Gastroesophageal sphincter (tissue), 4 donors: ENCODE measurements around the gene N4BP2L1. TPM values are rescaled to one million over a fixed set of nuclear protein-coding genes. Genes with fewer than 3 reads are reported as not detected.

Experiments used
- ATAC-seq: fragments of 150-250 bp; one replicate; pipeline ENCODE4 v1.9.1; 2016; ENCODE audit warnings: mild to moderate bottlenecking, moderate library complexity
- H3K27ac ChIP-seq, 4 donors: fragments of 200-600 bp; sonication (generic) in 3 of 4; 1 replicate in 3 of 4; 2 replicates in 1 of 4; pipeline ENCODE4 v1.5.1; 2016 to 2019
- H3K27me3 ChIP-seq: fragments of 200-600 bp; sonication (generic); one replicate; pipeline ENCODE4 v1.5.1; 2019
- H3K36me3 ChIP-seq, 2 donors: fragments of 200-600 bp; sonication (generic); one replicate each; pipeline ENCODE4 v1.5.1; 2019; ENCODE audit warnings: control low read depth in 1 of 2
- H3K4me1 ChIP-seq, 3 donors: fragments of 200-600 bp; sonication (generic); 1 replicate in 2 of 3; 2 replicates in 1 of 3; pipeline ENCODE4 v1.5.1; 2016 to 2019; ENCODE audit warnings: control low read depth in 2 of 3
- H3K4me3 ChIP-seq, 2 donors: fragments of 200-600 bp; sonication (generic); one replicate each; pipeline ENCODE4 v1.5.1; 2019; ENCODE audit warnings: mild to moderate bottlenecking in 1 of 2, moderate library complexity in 1 of 2
- H3K9me3 ChIP-seq, 3 donors: fragments of 200-600 bp; sonication (generic); one replicate each; pipeline ENCODE4 v1.5.1; 2017 to 2019; ENCODE audit warnings: control low read depth in 2 of 3
- EP300 ChIP-seq: sonication (generic); formaldehyde crosslinking; IDR thresholded peaks from one replicate; pipeline ENCODE4 v1.6.1; 2017; ENCODE audit warnings: antibody characterized with exemption, mild to moderate bottlenecking
- POLR2A ChIP-seq, 2 donors: fragments of 450-650 bp; IDR thresholded peaks; one replicate each; pipeline ENCODE4 v1.6.1; 2017; ENCODE audit warnings: antibody characterized with exemption in 2 of 2, mild to moderate bottlenecking in 2 of 2, moderate library complexity in 1 of 2
- POLR2AphosphoS5 ChIP-seq: sonication (generic); formaldehyde crosslinking; IDR thresholded peaks from one replicate; pipeline ENCODE4 v1.6.1; 2017; ENCODE audit warnings: antibody characterized with exemption
- WGBS, 2 donors: methylation state at CpG; one replicate each; pipeline ENCODE4 v1.1.5; 2018; ENCODE audit warnings: low coverage in 1 of 2; 5-methylcytosine and 5-hydroxymethylcytosine counted together
- total RNA-seq, 4 donors: library from RNA; depleted of rRNA; stranded (reverse); fragments of >200 nt; gene quantifications; one replicate each; pipeline ENCODE4 v1.1.0, GENCODE V29; 2016
- TF ChIP-seq, protein P1 (sequence below), 4 experiments: fragments of 200-600 bp in 2 of 4; fragments of 450-650 bp in 2 of 4; sonication (generic) in 1 of 4; IDR thresholded peaks; one replicate each; pipeline ENCODE4 v1.5.1; 2017 to 2019; ENCODE audit warnings: antibody characterized with exemption in 4 of 4, mild to moderate bottlenecking in 2 of 4, moderate library complexity in 2 of 4

The N4BP2L1 gene
- total RNA-seq, 4 donors from 2014 or later: 7.2 to 31.0 (median 22.5) TPM

DNA sequence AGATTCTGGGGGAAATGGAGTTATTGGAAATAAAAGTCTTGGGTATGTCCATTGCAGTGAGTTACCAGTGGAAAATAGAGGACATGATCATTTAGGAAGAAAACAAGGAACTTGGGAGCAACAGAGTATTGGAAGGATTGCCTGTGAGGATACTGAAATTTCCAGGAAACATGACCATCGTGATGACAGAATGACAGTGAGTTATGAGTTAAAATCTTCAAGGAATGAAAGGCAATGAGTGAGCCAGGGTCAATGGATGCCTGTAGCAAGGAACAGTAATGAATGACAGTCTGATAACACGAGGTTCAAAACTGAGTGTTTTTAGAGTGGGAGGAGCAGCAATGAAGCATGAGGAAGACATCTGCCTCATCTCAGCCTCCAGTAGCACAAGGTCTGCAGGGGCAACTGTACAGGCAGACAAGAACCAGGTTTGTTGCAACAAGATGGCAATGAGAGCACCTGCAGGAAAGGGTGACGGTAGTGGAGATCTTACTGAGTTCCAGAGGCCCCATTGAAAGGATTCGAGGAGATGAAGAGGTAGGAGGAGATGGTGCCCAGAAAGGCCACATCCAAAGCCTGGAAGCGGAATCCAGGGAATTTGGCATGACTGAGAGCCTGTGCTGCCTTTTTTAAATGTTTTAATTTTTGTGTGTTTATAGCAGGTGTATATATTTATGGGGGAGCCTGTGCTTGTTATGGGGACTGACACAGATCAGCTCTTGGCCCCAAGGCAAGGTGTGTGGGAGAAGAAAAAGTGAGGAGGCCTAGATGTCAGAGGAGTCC, 43.9 kb downstream of the N4BP2L1 start:
- H3K27ac ChIP-seq: no peak overlapping the region
- no peak for ATAC-seq
- no peak overlapping the region for H3K4me3 ChIP-seq
- H3K4me1 ChIP-seq: no peaks in the 10 kb centered on the region
- H3K9me3 ChIP-seq: no peaks in the 10 kb centered on the region
- TF ChIP-seq POLR2AphosphoS5 (no peak), POLR2A (IDR thresholded peaks at IDR 0.05) (no peak), EP300 (no peak)
- TF ChIP-seq, protein P1, sequence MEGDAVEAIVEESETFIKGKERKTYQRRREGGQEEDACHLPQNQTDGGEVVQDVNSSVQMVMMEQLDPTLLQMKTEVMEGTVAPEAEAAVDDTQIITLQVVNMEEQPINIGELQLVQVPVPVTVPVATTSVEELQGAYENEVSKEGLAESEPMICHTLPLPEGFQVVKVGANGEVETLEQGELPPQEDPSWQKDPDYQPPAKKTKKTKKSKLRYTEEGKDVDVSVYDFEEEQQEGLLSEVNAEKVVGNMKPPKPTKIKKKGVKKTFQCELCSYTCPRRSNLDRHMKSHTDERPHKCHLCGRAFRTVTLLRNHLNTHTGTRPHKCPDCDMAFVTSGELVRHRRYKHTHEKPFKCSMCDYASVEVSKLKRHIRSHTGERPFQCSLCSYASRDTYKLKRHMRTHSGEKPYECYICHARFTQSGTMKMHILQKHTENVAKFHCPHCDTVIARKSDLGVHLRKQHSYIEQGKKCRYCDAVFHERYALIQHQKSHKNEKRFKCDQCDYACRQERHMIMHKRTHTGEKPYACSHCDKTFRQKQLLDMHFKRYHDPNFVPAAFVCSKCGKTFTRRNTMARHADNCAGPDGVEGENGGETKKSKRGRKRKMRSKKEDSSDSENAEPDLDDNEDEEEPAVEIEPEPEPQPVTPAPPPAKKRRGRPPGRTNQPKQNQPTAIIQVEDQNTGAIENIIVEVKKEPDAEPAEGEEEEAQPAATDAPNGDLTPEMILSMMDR (IDR thresholded peaks at IDR 0.05): no peak
- no peaks in the 10 kb centered on the region for H3K27me3 ChIP-seq
- WGBS, 2 donors: 80 to 82% methylated on average over 5 of the region's 5 CpGs
- no peaks in the 10 kb centered on the region for H3K36me3 ChIP-seq

DNA sequence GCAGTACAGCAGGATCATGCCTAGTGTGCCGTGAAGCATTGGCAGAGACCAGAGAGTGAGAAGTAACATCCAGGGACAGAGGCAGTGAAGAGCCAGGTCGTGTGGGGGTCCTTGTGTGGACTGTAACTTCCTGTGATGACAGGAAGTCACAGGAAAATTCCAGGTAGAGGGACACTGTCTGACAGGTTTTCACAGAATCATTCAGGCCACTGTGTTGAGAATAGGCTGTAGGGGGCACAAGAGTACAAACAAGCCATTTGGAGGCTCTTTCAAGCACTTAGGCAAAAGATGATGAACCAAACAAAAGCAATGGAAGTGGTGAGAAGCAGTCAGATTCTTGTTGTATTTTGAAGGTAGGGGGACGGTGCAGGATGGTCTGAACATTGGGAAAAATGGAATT, 46.4 kb downstream of the N4BP2L1 start:
- H3K4me1 ChIP-seq: no peaks in the 10 kb centered on the region
- H3K36me3 ChIP-seq: no peaks in the 10 kb centered on the region
- no peaks in the 10 kb centered on the region for H3K27me3 ChIP-seq
- ATAC-seq: no peak
- H3K27ac ChIP-seq: no peak overlapping the region
- no peaks in the 10 kb centered on the region for H3K9me3 ChIP-seq
- no peak overlapping the region for H3K4me3 ChIP-seq
- no peak for TF ChIP-seq EP300
- TF ChIP-seq, protein P1 (IDR thresholded peaks at IDR 0.05): peak in 3 of 4 experiments; percentile 20 to 55 (median 30)
- 72 to 86% methylated on average over 3 of the region's 3 CpGs for WGBS, 2 donors

DNA sequence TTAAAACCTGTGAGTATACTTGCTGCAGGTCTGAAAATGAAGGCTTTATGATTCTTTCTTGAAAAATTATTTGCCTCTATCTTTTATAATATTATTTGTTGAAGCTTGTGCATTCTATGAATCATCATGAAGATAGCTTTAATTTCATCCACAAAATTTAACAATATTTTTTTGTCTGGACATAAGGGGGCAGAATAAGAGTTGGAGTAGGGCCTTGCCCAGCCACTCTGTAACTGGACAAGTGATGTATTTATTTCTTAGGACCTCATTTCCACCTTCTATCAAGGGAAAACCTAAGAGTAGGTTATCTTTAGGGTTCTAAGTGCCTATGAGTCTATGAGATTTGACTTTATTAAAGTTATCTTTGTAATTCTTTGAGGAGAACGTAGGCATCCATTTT, 49.9 kb downstream of the N4BP2L1 start:
- Histone ChIP-seq H3K36me3 (no peaks in the 10 kb centered on the region), H3K4me1 (no peaks in the 10 kb centered on the region), H3K9me3 (no peaks in the 10 kb centered on the region), H3K4me3 (no peak overlapping the region), H3K27me3 (no peaks in the 10 kb centered on the region), H3K27ac (no peak overlapping the region)
- WGBS, 2 donors: 82 to 90% methylated on average over 1 of the region's 1 CpG
- no peak for ATAC-seq
- no peak for TF ChIP-seq EP300
- TF ChIP-seq, protein P1 (IDR thresholded peaks at IDR 0.05): peak in 1 of 4 experiments; percentile 11

DNA sequence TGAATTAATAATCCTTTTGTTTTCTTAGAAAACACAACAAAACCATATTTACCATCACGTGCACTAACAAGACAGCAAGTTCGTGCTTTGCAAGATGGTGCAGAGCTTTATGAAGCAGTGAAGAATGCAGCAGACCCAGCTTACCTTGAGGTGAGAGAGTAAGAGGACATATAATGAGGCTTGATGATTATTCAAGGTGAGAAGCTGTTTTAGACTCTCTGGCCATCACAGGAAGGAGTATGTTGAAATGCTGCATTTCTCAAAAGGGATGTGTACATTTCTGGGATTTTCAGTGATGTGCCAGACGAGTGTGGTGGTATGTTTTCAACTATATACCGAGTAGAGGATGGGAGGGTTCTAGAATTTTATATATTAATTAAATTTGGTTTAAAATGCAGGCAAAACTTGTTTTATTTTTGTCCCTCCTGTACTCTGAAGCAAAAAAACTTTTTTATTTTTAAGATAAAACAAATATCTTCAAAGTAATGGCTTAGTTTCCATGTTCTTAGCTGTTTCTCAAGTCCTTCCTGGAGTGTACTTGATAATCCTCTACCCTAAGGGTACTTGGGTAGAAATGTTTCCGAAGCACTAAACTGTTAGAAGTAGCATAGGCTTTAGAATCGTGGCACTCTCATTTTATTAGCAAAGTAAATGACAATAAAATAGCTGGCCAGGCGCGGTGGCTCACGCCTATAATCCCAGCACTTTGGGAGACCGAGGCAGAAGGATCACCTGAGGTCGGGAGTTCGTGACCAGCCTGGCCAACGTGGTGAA, 51.1 kb downstream of the N4BP2L1 start:
- TF ChIP-seq, protein P1 (IDR thresholded peaks at IDR 0.05): no peak
- TF ChIP-seq EP300 (no peak), POLR2AphosphoS5 (no peak), POLR2A (IDR thresholded peaks at IDR 0.05) (no peak)
- 87 to 93% methylated on average over 3 to 8 of the region's 13 CpGs for WGBS, 2 donors
- no peak for ATAC-seq

DNA sequence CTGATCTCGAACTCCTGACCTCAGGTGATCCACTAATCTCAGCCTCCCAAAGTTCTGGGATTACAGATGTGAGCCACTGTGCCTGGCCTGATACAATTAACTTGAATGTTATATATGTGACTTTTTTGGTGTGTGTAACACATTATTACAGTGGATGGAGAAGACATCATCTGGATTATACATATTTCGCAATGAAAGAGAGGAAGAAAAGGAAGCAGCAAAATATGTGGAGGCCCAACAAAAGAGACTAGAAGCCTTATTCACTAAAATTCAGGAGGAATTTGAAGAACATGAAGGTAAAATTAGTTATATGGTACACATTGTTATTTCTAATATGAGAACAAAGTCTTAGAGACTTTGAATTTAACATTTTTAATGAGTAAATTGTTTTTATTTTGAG, 57.1 kb downstream of the N4BP2L1 start:
- 83 to 94% methylated on average over 1 to 2 of the region's 2 CpGs for WGBS, 2 donors
- no peak overlapping the region for H3K27ac ChIP-seq
- no peak overlapping the region for H3K4me3 ChIP-seq
- no peak for ATAC-seq
- H3K27me3 ChIP-seq: no peaks in the 10 kb centered on the region
- no peaks in the 10 kb centered on the region for H3K36me3 ChIP-seq
- H3K9me3 ChIP-seq: no peaks in the 10 kb centered on the region
- H3K4me1 ChIP-seq: no peaks in the 10 kb centered on the region
- no peak for TF ChIP-seq EP300
- no peak for TF ChIP-seq POLR2AphosphoS5
- TF ChIP-seq, protein P1 (IDR thresholded peaks at IDR 0.05): no peak
- TF ChIP-seq POLR2A (IDR thresholded peaks at IDR 0.05): no peak

More for the DNA sequence above, 51.1 kb downstream of the N4BP2L1 start:
- H3K36me3 ChIP-seq: no peaks in the 10 kb centered on the region
- H3K4me3 ChIP-seq: no peak overlapping the region
- H3K27ac ChIP-seq: no peak overlapping the region
- no peaks in the 10 kb centered on the region for H3K9me3 ChIP-seq
- no peaks in the 10 kb centered on the region for H3K27me3 ChIP-seq
- H3K4me1 ChIP-seq: no peaks in the 10 kb centered on the region
